WTC11 (cell line): ENCODE data around the gene FOXP1. TPM values are rescaled to one million over a fixed set of nuclear protein-coding genes. Genes with fewer than 3 reads are reported as not detected.

Source experiments
- ATAC-seq: fragments of 200-7000 bp; cut with Tn5 transposase; 2 replicates; pipeline ENCODE4 v1.10.0; 2021; ENCODE audit warnings: mild to moderate bottlenecking, moderate library complexity
- CTCF ChIA-PET: fragments of 300-600 bp; sonication (Branson Sonifier 250); formaldehyde crosslinking; loops from one replicate; lab custom pipeline; 2021; ENCODE audit warnings: antibody characterized with exemption; lab: Charles Lee
- POLR2A ChIA-PET: fragments of 350-600 bp; sonication (Branson Sonifier 250); formaldehyde crosslinking; loops from one replicate; lab custom pipeline; 2021; ENCODE audit warnings: antibody characterized with exemption; lab: Charles Lee
- DNase-seq: peaks from one replicate; pipeline ENCODE4 v3.0.0; 2021; ENCODE audit warnings: low spot score
- H3K27ac Mint-ChIP-seq: 2 replicates; pipeline ENCODE4 v1.8.0; 2021; ENCODE audit warnings: mixed read lengths
- H3K27me3 Mint-ChIP-seq: 2 replicates; pipeline ENCODE4 v1.8.0; 2021; ENCODE audit warnings: low read depth, mild to moderate bottlenecking, moderate library complexity, mixed read lengths
- H3K36me3 Mint-ChIP-seq: 2 replicates; pipeline ENCODE4 v1.8.0; 2021; ENCODE audit warnings: mixed read lengths
- H3K4me1 Mint-ChIP-seq: 2 replicates; pipeline ENCODE4 v1.8.0; 2022; ENCODE audit warnings: mixed read lengths
- H3K4me3 Mint-ChIP-seq: 2 replicates; pipeline ENCODE4 v1.8.0; 2021; ENCODE audit warnings: mild to moderate bottlenecking, moderate library complexity, mixed read lengths
- H3K9me3 Mint-ChIP-seq: 2 replicates; pipeline ENCODE4 v1.8.0; 2021; ENCODE audit warnings: mixed read lengths
- EMX1 ChIP-seq: fragments of 250-450 bp; sonication (Bioruptor Pico); IDR thresholded peaks from 2 replicates; pipeline ENCODE4 v1.8.0; 2021; ENCODE audit warnings: mild to moderate bottlenecking
- FOXP1 ChIP-seq: sonication (generic); formaldehyde crosslinking; IDR thresholded peaks from 2 replicates; pipeline ENCODE4 v1.8.0; 2022; ENCODE audit warnings: missing genetic modification reagents, mild to moderate bottlenecking, moderate library complexity, borderline replicate concordance
- IRF2 ChIP-seq: sonication (generic); formaldehyde crosslinking; IDR thresholded peaks from 2 replicates; pipeline ENCODE4 v1.8.0; 2022; ENCODE audit warnings: low read depth, missing genetic modification reagents, borderline replicate concordance
- KAT7 ChIP-seq: sonication (generic); formaldehyde crosslinking; IDR thresholded peaks from 2 replicates; pipeline ENCODE4 v1.8.1; 2023; ENCODE audit warnings: missing genetic modification reagents, mild to moderate bottlenecking, borderline replicate concordance
- MYBL2 ChIP-seq: sonication (generic); formaldehyde crosslinking; IDR thresholded peaks from 2 replicates; pipeline ENCODE4 v1.8.1; 2023; ENCODE audit warnings: mild to moderate bottlenecking, moderate library complexity, missing genetic modification reagents
- NFYB ChIP-seq: sonication (generic); formaldehyde crosslinking; conservative IDR thresholded peaks from 2 replicates; pipeline ENCODE4 v1.8.0; 2022; ENCODE audit warnings: low read depth, missing genetic modification reagents
- NR1H2 ChIP-seq: sonication (generic); formaldehyde crosslinking; IDR thresholded peaks from 2 replicates; pipeline ENCODE4 v1.9.0; 2021; ENCODE audit warnings: mild to moderate bottlenecking, moderate library complexity, missing genetic modification reagents
- NR2C2 ChIP-seq: sonication (generic); formaldehyde crosslinking; IDR thresholded peaks from 2 replicates; pipeline ENCODE4 v1.8.0; 2022; ENCODE audit warnings: mild to moderate bottlenecking, missing genetic modification reagents
- TCF7 ChIP-seq: sonication (generic); formaldehyde crosslinking; IDR thresholded peaks from 2 replicates; pipeline ENCODE4 v1.8.0; 2022; ENCODE audit warnings: mild to moderate bottlenecking, low read depth, missing genetic modification reagents, moderate library complexity
- ZBTB21 ChIP-seq: sonication (generic); formaldehyde crosslinking; IDR thresholded peaks from 2 replicates; pipeline ENCODE4 v1.8.1; 2023; ENCODE audit warnings: mild to moderate bottlenecking, missing genetic modification reagents, borderline replicate concordance
- ZNF263 ChIP-seq: sonication (generic); formaldehyde crosslinking; IDR thresholded peaks from 2 replicates; pipeline ENCODE4 v1.8.1; 2022; ENCODE audit warnings: low read depth, mild to moderate bottlenecking, moderate library complexity, missing genetic modification reagents
- ZNF416 ChIP-seq: fragments of 250-450 bp; sonication (Bioruptor Pico); IDR thresholded peaks from 2 replicates; pipeline ENCODE4 v1.9.0; 2021; ENCODE audit warnings: mild to moderate bottlenecking, inconsistent platforms
- total RNA-seq: library from RNA; stranded (reverse); gene quantifications from 3 replicates; pipeline ENCODE4 v1.2.3, GENCODE V29; 2021
- TF ChIP-seq, protein P1 (sequence below): fragments of 250-450 bp; sonication (Bioruptor Pico); IDR thresholded peaks from 2 replicates; pipeline ENCODE4 v1.9.0; 2021; ENCODE audit warnings: mild to moderate bottlenecking
- TF ChIP-seq, protein P2 (sequence below): sonication (generic); formaldehyde crosslinking; conservative IDR thresholded peaks from 2 replicates; pipeline ENCODE4 v1.8.1; 2023; ENCODE audit warnings: mild to moderate bottlenecking, low read depth, missing genetic modification reagents, moderate library complexity
- TF ChIP-seq, protein P3 (sequence below): fragments of 250-450 bp; sonication (Bioruptor Pico); conservative IDR thresholded peaks from 2 replicates; pipeline ENCODE4 v1.9.0; 2021; ENCODE audit warnings: mild to moderate bottlenecking
- TF ChIP-seq, protein P4 (sequence below): sonication (generic); formaldehyde crosslinking; IDR thresholded peaks from 2 replicates; pipeline ENCODE4 v1.8.0; 2022; ENCODE audit warnings: missing genetic modification reagents
- TF ChIP-seq, protein P5 (sequence below): sonication (generic); formaldehyde crosslinking; conservative IDR thresholded peaks from 2 replicates; pipeline ENCODE4 v1.8.1; 2022; ENCODE audit warnings: mild to moderate bottlenecking, missing genetic modification reagents
- TF ChIP-seq, protein P6 (sequence below): sonication (generic); formaldehyde crosslinking; IDR thresholded peaks from 2 replicates; pipeline ENCODE4 v1.8.1; 2023; ENCODE audit warnings: mild to moderate bottlenecking, moderate library complexity, missing genetic modification reagents

Gene FOXP1
- total RNA-seq, 1 experiment from 2014 or later = 25.8 TPM

DNA sequence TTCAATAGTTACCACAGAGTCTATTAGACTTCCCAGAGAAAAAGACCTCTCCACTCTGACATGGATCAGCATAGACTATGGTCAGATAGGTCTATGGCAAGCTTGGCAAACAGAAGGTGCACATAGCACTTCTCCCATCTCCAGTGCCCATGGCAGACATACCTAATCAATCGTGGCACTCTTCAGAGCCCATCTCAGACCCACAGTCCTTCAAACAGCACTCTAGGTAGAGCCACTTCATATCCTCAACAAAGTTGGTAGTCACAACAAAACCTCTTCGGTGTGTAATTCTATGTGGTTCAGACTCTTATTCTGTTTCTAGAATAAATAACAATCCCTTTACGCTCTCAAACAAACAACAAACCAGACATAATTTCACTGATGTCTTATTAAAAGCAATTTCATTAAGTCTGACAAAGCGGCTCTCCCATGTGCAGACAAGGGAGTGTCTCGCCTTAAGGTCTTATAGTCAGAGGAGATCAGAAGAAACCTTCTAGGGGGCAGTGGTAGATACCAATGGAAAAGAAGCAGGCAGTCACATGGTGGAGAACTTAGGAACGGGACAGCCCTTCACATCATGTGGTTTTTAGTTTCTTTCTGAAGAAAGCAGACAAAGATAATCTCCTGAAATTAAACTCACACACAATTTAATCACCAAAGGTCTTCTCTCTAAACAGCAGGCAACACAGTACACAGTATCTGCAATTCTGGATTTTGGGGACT, 483.4 kb downstream of the FOXP1 start:
- no peaks in the 10 kb centered on the region for H3K27me3 Mint-ChIP-seq
- TF ChIP-seq, protein P1, sequence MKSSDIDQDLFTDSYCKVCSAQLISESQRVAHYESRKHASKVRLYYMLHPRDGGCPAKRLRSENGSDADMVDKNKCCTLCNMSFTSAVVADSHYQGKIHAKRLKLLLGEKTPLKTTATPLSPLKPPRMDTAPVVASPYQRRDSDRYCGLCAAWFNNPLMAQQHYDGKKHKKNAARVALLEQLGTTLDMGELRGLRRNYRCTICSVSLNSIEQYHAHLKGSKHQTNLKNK = no peak
- no peak for TF ChIP-seq KAT7
- TF ChIP-seq, all 79 proteins: peak for 0
- DNase-seq (no peak), ATAC-seq (peak; percentile 32; the same call in 1 of the 2 replicates)
- ChIA-PET POLR2A (no interaction called here), CTCF (no interaction called here)
- Mint-ChIP-seq H3K36me3 (no peaks in the 10 kb centered on the region), H3K27ac (no peak overlapping the region), H3K9me3 (no peaks in the 10 kb centered on the region), H3K4me3 (no peak overlapping the region), H3K4me1 (peaks cover 18% of the 10 kb centered on the region)

DNA sequence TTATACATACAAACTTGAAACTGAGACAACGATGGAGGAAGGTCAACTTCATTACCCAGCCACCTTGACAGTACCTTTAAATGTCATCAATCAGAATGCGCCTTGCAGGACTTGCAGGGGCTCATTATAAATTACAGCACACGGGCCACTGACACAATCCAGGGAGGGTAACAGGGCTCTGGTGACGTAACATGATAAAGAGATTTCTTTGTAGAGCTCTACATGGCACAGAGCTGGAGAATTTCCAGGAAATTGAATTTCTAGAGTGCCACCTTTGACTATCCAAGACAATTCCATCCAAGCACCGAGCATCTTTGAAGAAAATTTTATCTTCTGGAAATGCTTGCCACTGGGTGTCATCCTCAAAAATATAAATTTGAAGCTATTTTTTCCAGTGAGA, 486.0 kb downstream of the FOXP1 start:
- DNase-seq = no peak
- no peak overlapping the region for H3K4me3 Mint-ChIP-seq
- H3K36me3 Mint-ChIP-seq = no peaks in the 10 kb centered on the region
- POLR2A ChIA-PET = no interaction called here
- no peak overlapping the region for H3K27ac Mint-ChIP-seq
- H3K27me3 Mint-ChIP-seq = no peaks in the 10 kb centered on the region
- TF ChIP-seq, protein P2, sequence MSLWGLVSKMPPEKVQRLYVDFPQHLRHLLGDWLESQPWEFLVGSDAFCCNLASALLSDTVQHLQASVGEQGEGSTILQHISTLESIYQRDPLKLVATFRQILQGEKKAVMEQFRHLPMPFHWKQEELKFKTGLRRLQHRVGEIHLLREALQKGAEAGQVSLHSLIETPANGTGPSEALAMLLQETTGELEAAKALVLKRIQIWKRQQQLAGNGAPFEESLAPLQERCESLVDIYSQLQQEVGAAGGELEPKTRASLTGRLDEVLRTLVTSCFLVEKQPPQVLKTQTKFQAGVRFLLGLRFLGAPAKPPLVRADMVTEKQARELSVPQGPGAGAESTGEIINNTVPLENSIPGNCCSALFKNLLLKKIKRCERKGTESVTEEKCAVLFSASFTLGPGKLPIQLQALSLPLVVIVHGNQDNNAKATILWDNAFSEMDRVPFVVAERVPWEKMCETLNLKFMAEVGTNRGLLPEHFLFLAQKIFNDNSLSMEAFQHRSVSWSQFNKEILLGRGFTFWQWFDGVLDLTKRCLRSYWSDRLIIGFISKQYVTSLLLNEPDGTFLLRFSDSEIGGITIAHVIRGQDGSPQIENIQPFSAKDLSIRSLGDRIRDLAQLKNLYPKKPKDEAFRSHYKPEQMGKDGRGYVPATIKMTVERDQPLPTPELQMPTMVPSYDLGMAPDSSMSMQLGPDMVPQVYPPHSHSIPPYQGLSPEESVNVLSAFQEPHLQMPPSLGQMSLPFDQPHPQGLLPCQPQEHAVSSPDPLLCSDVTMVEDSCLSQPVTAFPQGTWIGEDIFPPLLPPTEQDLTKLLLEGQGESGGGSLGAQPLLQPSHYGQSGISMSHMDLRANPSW (CRISPR knock-in tag) = no peak
- no peak for TF ChIP-seq EMX1
- ATAC-seq = no peak
- CTCF ChIA-PET = interaction anchor here (0.6 kb wide), 1 partner anchor 104 kb away, joined by 3 read pairs; no protein-coding TSS in a partner anchor
- no peaks in the 10 kb centered on the region for H3K9me3 Mint-ChIP-seq
- peaks cover 18% of the 10 kb centered on the region for H3K4me1 Mint-ChIP-seq

DNA sequence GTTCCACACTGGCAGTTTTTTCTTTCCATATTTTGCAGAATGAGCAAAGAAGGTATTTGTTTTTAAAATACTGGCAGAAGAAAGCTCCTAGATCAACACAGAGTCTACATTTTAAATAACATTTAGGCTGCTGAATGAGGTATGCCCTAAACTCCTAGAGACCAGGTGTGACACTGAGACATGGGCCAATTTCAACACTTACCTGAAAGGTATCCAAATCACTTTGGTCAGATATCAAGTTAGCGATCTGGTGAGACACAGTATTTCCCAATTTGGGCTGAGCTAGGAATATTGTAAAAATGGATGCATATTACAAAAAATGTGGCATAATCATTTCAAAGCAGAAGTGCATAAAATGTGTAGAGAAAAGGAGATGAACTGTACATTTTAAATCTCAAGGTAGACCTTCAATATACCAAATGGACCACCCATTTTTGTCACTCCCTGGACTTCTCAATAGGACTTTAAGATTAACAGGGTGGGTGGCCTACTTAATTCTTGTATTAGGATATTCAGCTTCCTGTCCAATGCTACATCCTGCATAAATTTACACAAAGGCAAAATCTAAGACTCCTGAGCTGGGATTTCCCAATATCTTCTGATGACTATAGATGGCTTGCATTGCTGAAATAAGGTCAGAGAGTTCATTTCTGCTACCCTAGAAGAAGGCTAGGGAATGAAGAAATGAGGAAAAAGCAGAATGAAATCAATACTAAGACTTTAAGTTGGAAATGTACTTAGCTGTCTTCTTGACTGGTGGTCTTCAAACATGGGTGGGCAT, 487.8 kb downstream of the FOXP1 start:
- POLR2A ChIA-PET = no interaction called here

DNA sequence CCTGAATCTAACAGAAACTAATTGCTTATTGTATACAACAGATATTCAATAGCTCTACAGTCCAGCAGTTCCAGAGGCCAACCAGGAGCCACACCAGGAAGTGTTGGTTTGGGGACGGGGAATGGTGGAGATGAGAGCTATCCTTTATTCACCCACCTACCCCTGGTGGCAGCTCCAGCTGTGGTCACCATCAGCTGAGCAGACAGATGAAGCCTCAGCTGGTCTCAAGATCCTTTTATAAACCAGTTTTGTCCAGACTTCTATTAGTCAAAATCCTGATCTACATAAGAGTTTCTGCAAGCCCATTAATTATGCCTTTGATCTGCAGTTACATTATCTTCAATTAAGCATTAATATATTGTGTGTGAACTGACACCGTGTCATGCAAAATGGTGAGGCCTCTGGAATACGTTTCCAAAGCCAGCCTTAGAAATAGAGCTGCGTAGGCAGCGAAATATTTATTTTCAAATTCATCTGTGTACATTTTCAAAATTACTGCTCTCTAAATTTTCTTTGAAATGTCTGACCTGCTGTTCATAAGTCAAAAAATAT, 488.8 kb downstream of the FOXP1 start:
- no peaks in the 10 kb centered on the region for H3K9me3 Mint-ChIP-seq
- CTCF ChIA-PET = no interaction called here
- POLR2A ChIA-PET = no interaction called here
- no peak for TF ChIP-seq IRF2
- TF ChIP-seq MYBL2 (CRISPR knock-in tag) = no peak
- TF ChIP-seq ZNF263 = no peak
- TF ChIP-seq, protein P3, sequence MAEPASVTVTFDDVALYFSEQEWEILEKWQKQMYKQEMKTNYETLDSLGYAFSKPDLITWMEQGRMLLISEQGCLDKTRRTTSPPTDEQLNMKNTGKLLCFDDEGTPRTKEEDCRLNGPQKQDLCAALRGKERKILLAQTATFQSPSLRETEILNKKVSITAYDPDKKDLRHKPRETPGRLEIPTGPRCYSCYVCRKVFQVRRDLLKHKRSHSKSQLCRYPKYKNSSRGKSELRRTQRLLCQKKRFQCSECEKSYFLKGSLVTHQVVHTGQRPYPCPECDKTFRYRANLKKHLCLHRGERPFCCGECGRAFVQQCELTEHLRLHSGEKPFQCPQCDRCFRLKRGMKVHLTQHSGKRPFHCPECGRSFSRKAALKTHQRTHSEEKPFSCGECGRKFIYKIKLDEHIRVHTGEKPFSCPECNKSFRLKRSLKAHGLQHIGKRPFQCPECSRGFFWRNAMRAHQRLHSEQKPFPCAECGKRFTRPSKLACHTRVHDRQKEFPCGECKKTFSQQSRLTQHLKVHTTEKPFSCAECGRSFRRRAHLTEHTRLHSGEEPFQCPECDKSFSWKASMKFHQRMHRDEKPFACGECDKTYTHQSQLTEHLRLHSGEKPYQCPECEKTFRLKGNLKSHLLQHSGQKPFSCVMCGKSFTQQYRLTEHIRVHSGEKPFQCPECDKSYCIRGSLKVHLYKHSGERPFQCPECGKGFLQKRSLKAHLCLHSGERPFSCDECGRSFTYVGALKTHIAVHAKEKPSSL (CRISPR knock-in tag) = no peak
- TF ChIP-seq, protein P4, sequence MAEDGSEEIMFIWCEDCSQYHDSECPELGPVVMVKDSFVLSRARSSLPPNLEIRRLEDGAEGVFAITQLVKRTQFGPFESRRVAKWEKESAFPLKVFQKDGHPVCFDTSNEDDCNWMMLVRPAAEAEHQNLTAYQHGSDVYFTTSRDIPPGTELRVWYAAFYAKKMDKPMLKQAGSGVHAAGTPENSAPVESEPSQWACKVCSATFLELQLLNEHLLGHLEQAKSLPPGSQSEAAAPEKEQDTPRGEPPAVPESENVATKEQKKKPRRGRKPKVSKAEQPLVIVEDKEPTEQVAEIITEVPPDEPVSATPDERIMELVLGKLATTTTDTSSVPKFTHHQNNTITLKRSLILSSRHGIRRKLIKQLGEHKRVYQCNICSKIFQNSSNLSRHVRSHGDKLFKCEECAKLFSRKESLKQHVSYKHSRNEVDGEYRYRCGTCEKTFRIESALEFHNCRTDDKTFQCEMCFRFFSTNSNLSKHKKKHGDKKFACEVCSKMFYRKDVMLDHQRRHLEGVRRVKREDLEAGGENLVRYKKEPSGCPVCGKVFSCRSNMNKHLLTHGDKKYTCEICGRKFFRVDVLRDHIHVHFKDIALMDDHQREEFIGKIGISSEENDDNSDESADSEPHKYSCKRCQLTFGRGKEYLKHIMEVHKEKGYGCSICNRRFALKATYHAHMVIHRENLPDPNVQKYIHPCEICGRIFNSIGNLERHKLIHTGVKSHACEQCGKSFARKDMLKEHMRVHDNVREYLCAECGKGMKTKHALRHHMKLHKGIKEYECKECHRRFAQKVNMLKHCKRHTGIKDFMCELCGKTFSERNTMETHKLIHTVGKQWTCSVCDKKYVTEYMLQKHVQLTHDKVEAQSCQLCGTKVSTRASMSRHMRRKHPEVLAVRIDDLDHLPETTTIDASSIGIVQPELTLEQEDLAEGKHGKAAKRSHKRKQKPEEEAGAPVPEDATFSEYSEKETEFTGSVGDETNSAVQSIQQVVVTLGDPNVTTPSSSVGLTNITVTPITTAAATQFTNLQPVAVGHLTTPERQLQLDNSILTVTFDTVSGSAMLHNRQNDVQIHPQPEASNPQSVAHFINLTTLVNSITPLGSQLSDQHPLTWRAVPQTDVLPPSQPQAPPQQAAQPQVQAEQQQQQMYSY = no peak

More for the DNA sequence above, 487.8 kb downstream of the FOXP1 start:
- Mint-ChIP-seq H3K9me3 (no peaks in the 10 kb centered on the region), H3K27ac (no peak overlapping the region), H3K4me3 (no peak overlapping the region), H3K36me3 (no peaks in the 10 kb centered on the region), H3K4me1 (peaks cover 9% of the 10 kb centered on the region), H3K27me3 (no peaks in the 10 kb centered on the region)
- DNase-seq = no peak
- CTCF ChIA-PET = no interaction called here
- no peak for TF ChIP-seq FOXP1 (CRISPR knock-in tag)
- TF ChIP-seq ZBTB21 (CRISPR knock-in tag) = no peak
- no peak for TF ChIP-seq ZNF416 (CRISPR knock-in tag)
- TF ChIP-seq NFYB (CRISPR knock-in tag) = no peak
- TF ChIP-seq, protein P5, sequence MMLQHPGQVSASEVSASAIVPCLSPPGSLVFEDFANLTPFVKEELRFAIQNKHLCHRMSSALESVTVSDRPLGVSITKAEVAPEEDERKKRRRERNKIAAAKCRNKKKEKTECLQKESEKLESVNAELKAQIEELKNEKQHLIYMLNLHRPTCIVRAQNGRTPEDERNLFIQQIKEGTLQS (CRISPR knock-in tag) = no peak
- no peak for TF ChIP-seq NR2C2 (CRISPR knock-in tag)
- TF ChIP-seq, protein P6, sequence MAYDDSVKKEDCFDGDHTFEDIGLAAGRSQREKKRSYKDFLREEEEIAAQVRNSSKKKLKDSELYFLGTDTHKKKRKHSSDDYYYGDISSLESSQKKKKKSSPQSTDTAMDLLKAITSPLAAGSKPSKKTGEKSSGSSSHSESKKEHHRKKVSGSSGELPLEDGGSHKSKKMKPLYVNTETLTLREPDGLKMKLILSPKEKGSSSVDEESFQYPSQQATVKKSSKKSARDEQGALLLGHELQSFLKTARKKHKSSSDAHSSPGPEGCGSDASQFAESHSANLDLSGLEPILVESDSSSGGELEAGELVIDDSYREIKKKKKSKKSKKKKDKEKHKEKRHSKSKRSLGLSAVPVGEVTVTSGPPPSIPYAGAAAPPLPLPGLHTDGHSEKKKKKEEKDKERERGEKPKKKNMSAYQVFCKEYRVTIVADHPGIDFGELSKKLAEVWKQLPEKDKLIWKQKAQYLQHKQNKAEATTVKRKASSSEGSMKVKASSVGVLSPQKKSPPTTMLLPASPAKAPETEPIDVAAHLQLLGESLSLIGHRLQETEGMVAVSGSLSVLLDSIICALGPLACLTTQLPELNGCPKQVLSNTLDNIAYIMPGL (CRISPR knock-in tag) = no peak
- no peak for TF ChIP-seq TCF7 (CRISPR knock-in tag)
- TF ChIP-seq NR1H2 (CRISPR knock-in tag) = no peak
- ATAC-seq = no peak

More for the DNA sequence above, 488.8 kb downstream of the FOXP1 start:
- Mint-ChIP-seq H3K4me1 (peaks cover 3% of the 10 kb centered on the region), H3K4me3 (no peak overlapping the region), H3K36me3 (no peaks in the 10 kb centered on the region), H3K27me3 (no peaks in the 10 kb centered on the region), H3K27ac (no peak overlapping the region)
- no peak for ATAC-seq
- DNase-seq = no peak
